GM19240 (cell line): ENCODE measurements around the gene FAM151A.

Experiments used
- DNase-seq: peaks from one replicate; pipeline ENCODE4 v3.0.0; 2011; ENCODE audit warnings: low spot score; ENCODE audit not compliant: insufficient read length

Gene FAM151A

GRCh38 chr1:54581621-54582035 is 41.7 kb downstream of the FAM151A start:
- no peak for DNase-seq

DNA sequence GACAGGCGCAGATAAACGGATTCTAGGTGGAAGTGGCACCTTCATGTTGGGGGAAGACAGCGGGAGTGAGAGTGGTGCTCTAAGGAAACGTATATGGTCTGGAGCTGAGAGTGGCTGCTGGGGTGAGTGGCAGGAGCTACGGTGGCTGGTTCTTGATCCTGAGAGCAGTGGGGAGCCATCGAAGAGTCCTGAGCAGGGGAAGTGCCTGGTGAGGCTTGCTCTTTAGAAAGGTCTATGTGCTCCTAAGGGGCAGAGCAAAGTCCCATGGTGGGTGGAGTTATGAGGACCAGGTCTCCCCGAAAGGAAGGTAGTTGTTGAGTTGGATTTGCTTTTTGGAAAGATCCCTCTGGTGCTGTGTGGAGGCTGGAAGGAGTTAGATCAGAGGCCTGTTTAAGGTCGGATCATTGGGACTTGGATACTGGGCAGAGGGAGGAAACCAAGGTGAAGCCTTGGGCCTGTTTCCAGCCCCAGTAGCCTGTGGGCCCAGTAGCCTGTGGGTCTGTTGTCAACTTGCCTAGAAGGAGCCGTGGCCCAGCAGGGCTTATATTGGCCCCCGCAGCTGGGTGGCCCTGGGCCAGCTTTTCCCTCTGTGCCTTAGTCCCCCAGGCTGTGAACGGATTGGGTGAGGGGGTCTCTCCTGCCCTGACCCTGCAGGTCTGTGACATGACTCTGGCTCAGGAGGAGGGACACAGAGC is 42.3 kb downstream of the FAM151A start:
- DNase-seq = no peak

DNA sequence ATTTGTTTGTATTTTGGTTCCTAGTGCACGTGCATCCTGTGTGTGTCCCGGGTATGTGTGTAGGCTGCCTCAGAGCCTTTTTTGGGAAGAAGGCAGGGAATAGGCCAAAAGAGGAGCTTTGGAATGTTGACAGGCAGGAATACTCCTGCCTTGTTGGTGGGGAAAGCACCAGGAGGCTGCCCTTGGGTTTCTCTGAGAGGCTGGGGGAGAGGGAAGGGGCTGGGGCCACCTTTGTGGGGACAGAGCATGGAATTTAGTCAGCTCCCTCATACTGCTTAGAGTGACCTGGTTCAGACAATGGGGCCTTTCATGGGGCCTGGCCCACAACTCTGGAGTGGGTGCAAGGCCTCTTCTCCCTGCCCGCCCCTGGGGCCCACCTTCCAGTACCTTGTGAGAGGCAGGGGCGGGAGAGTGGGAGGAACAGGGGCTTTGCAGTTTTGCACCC is 44.0 kb downstream of the FAM151A start:
- no peak for DNase-seq

DNA sequence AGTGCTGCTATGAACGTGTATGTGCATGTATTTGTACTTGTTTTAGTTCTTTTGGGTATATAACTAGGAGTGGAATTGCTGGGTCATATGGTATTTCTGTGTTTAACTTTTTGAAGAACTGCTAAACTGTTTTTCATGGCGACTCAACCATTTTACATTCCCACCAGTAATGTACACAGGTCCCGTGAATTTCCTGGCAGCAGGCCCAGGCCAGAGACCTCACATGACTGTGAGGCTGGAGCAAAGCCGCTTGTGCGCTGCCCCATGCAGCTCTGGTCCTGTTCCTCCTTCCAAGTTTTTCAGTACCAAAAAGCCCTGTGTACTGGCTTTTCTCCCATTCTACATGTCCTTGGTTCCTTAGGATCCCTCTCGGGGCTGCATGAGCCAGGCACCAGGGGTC is 45.7 kb downstream of the FAM151A start:
- no peak for DNase-seq

GRCh38 chr1:54575605-54576290 is 47.6 kb downstream of the FAM151A start:
- DNase-seq = no peak

- DNase-seq = no peak
Measured at GRCh38 chr1:54575161-54575560, 48.2 kb downstream of the FAM151A start.

DNA sequence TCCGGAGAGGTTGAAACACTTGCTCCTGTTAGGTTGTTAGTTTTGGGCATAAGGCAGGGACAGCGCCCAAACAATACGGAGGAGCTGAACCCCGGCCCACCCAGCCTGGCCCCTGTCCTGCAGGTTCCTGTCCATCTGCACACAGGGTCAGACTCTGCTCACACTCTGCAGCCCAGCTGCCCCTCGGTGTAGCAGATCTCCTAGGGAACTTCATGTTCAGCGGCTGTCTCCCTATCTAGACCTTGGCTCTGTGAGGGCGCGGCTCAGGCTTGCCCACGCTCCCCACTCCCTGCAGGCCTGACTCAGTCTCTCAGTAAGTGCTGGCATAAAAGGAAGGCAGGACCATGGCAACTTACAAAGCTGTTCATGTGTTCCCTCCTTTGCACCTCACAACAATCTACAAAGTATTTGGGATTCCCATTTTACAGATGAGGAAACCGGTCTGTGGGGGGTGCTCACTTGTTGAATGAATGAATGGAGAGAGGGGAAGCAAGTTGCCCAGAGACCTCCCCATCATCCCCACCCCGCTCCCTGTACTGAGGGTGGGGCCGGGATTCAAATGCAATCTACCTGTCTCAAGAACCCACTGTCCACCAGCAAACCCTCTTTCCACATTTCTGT is 49.1 kb downstream of the FAM151A start:
- DNase-seq = no peak

GRCh38 chr1:54572542-54572850 is 50.8 kb downstream of the FAM151A start:
- DNase-seq = no peak

- DNase-seq = no peak
Measured at GRCh38 chr1:54571803-54572541, 51.4 kb downstream of the FAM151A start.

DNA sequence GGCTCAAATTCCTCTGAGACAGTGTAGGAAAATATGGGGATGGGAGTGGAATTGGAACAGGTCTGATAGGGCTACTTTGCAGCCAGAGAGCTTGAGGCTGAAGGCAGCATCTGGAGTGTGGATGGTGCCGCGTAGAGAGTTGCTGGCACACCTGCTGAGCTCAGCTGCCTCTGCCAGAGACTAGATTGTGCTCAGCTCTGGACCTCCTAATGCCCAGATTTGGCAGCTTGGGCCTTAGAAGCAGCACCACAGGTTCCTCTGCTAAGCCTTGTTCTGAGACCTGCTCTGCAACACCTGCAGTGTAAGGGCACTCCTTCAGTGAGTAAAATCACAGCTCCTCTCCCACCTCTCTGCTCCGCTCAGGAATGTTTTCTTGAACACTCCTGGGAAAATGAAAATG is 52.0 kb downstream of the FAM151A start:
- no peak for DNase-seq

- no peak for DNase-seq
Measured at GRCh38 chr1:54570161-54570560, 53.2 kb downstream of the FAM151A start.

- DNase-seq = no peak
Measured at GRCh38 chr1:54569339-54569738, 54.0 kb downstream of the FAM151A start.

- no peak for DNase-seq
Measured at GRCh38 chr1:54567961-54568360, 55.4 kb downstream of the FAM151A start.

GRCh38 chr1:54566438-54567141 is 56.7 kb downstream of the FAM151A start:
- DNase-seq = no peak

- DNase-seq = no peak
Measured at GRCh38 chr1:54565113-54565501, 58.2 kb downstream of the FAM151A start.

- no peak for DNase-seq
Measured at GRCh38 chr1:54564312-54565112, 58.8 kb downstream of the FAM151A start.

DNA sequence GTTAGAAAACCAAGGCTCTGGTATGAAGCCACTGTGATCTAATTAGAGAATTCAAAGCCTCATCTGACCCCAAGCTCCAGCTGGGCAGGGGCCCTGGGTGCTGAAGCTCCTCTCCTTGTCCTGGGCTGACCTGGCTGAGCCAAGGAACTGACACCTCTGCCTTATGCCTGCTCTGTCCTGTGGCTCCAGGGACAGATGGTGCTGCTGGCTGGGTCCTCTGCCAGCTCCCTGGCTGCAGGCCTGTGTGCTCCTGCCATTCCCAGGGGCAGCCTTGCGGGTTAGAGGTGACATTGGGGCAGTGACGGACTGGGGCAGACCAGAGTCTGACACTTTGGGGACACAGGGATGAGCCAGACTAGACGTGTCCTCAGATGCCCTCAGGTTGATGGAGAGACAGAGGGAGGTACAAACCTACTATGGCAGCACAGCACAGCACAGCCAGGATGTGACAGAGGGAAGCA is 63.5 kb downstream of the FAM151A start:
- DNase-seq = no peak
